Caki2 (cell line): ENCODE measurements around the gene SOD2. TPM values are rescaled to one million over a fixed set of nuclear protein-coding genes. Genes with fewer than 3 reads are reported as not detected.
A peak's percentile ranks its signal among the peaks of the same experiment; 100 is the strongest.
"Not testable (repeated sequence)": the region's sequence is repeated elsewhere in the genome, so short reads cannot be mapped to it uniquely, and the experiment has no call there.

ENCODE experiments used
- DNase-seq: peaks from one replicate; pipeline ENCODE4 v3.0.0-alpha.2; 2015; ENCODE audit warnings: low read depth
- in situ Hi-C: cut with HindIII; loops from 2 replicates; pipeline ENCODE4 v1.10.0; 2016; ENCODE audit warnings: low sequenced_read_pairs, low pct_unique_long_range_greater_than_20kb, mixed read lengths
- total RNA-seq: library from RNA; depleted of rRNA; stranded (reverse); fragments of >200 nt; shearing (Covaris generic); gene quantifications from 2 replicates; pipeline ENCODE4 v1.2.3, GENCODE V29; 2014; ENCODE audit warnings: low replicate concordance

The SOD2 gene
- total RNA-seq, 1 experiment from 2014 or later = 32.6 TPM

- no peak for DNase-seq
- in situ Hi-C loops = no loop called here
Measured at GRCh38 chr6:159719287-159719686, 26.2 kb upstream of the SOD2 start.

GRCh38 chr6:159718634-159719033 is 25.6 kb upstream of the SOD2 start:
- no peak for DNase-seq

GRCh38 chr6:159716247-159717096 is 23.4 kb upstream of the SOD2 start:
- DNase-seq = peak; percentile 45
- in situ Hi-C loops = no loop called here

More at GRCh38 chr6:159718634-159719033, 25.6 kb upstream of the SOD2 start:
- in situ Hi-C loops = no loop called here

GRCh38 chr6:159715605-159716004 is 22.6 kb upstream of the SOD2 start:
- DNase-seq = no peak
- in situ Hi-C loops = no loop called here

- no peak for DNase-seq
Measured at GRCh38 chr6:159715166-159715565, 22.1 kb upstream of the SOD2 start.

GRCh38 chr6:159714404-159714803 is 21.4 kb upstream of the SOD2 start:
- no peak for DNase-seq
- in situ Hi-C loops = no loop called here

More at GRCh38 chr6:159715166-159715565, 22.1 kb upstream of the SOD2 start:
- in situ Hi-C loops = no loop called here

GRCh38 chr6:159713984-159714383 is 20.9 kb upstream of the SOD2 start:
- in situ Hi-C loops = no loop called here

GRCh38 chr6:159712389-159712788 is 19.3 kb upstream of the SOD2 start:
- DNase-seq, in situ Hi-C loops: not testable (repeated sequence)

More at GRCh38 chr6:159713984-159714383, 20.9 kb upstream of the SOD2 start:
- no peak for DNase-seq

GRCh38 chr6:159710603-159711002 is 17.6 kb upstream of the SOD2 start:
- DNase-seq, in situ Hi-C loops: not testable (repeated sequence)

- DNase-seq = peak; percentile 83
- in situ Hi-C loops = no loop called here
Measured at GRCh38 chr6:159701413-159701999, 8.5 kb upstream of the SOD2 start.

- in situ Hi-C loops = no loop called here
- no peak for DNase-seq
Measured at GRCh38 chr6:159700970-159701369, 7.9 kb upstream of the SOD2 start.

GRCh38 chr6:159695984-159696383 is 2.9 kb upstream of the SOD2 start:
- no peak for DNase-seq
- in situ Hi-C loops = no loop called here

- in situ Hi-C loops = no loop called here
- DNase-seq = peak; percentile 41
Measured at GRCh38 chr6:159693894-159694545, 979 bp upstream of the SOD2 start.

- in situ Hi-C loops = no loop called here
- peak; percentile 45 for DNase-seq
Measured at GRCh38 chr6:159692303-159693127, 526 bp downstream of the SOD2 start.

- in situ Hi-C loops = no loop called here
- no peak for DNase-seq
Measured at GRCh38 chr6:159691963-159692287, 1.1 kb downstream of the SOD2 start.

- in situ Hi-C loops = no loop called here
- peak; percentile 68 for DNase-seq
Measured at GRCh38 chr6:159691133-159691962, 1.7 kb downstream of the SOD2 start.

GRCh38 chr6:159690135-159690534 is 2.9 kb downstream of the SOD2 start:
- in situ Hi-C loops, DNase-seq: not testable (repeated sequence)

- in situ Hi-C loops = no loop called here
- no peak for DNase-seq
Measured at GRCh38 chr6:159689001-159689400, 4.0 kb downstream of the SOD2 start.
